Astrocyte (in vitro differentiated cells and primary cell): ENCODE measurements around the gene ARVCF.

Source experiments
- EZH2 ChIP-seq: IDR thresholded peaks from 2 replicates; pipeline ENCODE4 v1.6.1; 2012; ENCODE audit warnings: mild to moderate bottlenecking, low read length, inconsistent platforms; ENCODE audit not compliant: insufficient read depth
- TF ChIP-seq, protein P1 (sequence below): IDR thresholded peaks from 2 replicates; pipeline ENCODE4 v1.5.1; 2011; ENCODE audit warnings: low read depth, mild to moderate bottlenecking, inconsistent platforms, low read length, moderate library complexity; ENCODE audit not compliant: insufficient read depth

DNA sequence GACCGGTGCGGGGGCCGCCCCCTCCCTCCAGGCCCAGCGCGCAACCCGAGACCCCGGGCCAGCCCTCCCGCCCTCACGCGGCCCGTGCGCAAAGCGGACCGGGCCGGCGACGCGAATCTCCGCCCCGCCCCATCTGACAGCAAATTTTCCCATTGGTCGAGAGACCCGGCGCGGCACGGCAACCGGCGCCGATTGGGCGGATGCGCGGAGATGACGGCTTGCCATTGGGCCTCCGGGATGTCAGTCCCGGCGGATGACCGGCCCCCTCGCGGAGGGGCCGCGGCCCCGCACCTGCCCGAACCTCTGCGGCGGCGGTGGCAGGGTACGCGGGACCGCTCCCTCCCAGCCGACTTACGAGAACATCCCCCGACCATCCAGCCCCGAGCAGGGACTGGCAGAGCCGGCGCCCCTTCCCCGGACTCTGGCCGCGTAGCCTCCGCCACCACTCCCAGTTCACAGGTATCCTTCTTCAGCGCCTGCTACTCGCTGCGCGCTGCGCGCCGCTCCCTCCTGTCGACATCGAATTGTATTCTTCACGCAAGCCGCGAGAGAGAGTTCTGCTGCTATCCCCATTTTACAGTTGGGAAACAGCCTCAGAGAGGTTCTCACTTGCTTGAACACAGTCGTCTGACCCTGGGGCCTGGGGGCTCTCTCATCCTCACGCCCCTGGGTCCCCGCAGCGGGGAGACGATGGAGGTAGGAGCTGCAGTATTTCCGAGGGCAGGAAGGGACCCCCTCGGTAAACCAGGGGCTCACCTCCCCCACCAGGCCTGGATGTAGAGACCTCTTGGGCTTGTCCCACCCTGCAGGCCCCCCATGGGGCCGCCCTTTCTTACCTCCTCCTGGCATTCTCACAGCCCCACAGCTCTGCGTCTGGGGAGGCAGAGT lies at the start of gene ARVCF:
- TF ChIP-seq, protein P1, sequence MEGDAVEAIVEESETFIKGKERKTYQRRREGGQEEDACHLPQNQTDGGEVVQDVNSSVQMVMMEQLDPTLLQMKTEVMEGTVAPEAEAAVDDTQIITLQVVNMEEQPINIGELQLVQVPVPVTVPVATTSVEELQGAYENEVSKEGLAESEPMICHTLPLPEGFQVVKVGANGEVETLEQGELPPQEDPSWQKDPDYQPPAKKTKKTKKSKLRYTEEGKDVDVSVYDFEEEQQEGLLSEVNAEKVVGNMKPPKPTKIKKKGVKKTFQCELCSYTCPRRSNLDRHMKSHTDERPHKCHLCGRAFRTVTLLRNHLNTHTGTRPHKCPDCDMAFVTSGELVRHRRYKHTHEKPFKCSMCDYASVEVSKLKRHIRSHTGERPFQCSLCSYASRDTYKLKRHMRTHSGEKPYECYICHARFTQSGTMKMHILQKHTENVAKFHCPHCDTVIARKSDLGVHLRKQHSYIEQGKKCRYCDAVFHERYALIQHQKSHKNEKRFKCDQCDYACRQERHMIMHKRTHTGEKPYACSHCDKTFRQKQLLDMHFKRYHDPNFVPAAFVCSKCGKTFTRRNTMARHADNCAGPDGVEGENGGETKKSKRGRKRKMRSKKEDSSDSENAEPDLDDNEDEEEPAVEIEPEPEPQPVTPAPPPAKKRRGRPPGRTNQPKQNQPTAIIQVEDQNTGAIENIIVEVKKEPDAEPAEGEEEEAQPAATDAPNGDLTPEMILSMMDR = no peak
- no peak for TF ChIP-seq EZH2
